ENCODE measurements around the gene TRABD2A. TPM values are rescaled to one million over a fixed set of nuclear protein-coding genes. Genes with fewer than 3 reads are reported as not detected.

TRABD2A gene
- total and polyA plus RNA-seq, 2 experiments from 2014 or later: not detected

- no peak for DNase-seq (ENCODE audit: low read depth in 1 of 2, low spot score in 1 of 2)
- Histone ChIP-seq H3K4me1 (ENCODE audit: low read depth) (no peaks in the 10 kb centered on the region), H3K36me3 (no peaks in the 10 kb centered on the region), H3K27me3 (no peaks in the 10 kb centered on the region), H3K27ac (no peak overlapping the region), H3K4me3 (no peak overlapping the region), H3K9me3 (ENCODE audit: low read depth) (no peaks in the 10 kb centered on the region)
- TF ChIP-seq CTCF (IDR thresholded peaks at IDR 0.05; ENCODE audit: low read depth, low read length): no peak
Measured at GRCh38 chr2:84838434-84839145, 42.3 kb downstream of the TRABD2A start.

- no peak for DNase-seq (ENCODE audit: low read depth in 1 of 2, low spot score in 1 of 2)
- no peak overlapping the region for H3K27ac ChIP-seq
- no peaks in the 10 kb centered on the region for H3K36me3 ChIP-seq
- no peak for TF ChIP-seq CTCF (IDR thresholded peaks at IDR 0.05; ENCODE audit: low read depth, low read length)
- H3K4me1 ChIP-seq (ENCODE audit: low read depth): no peaks in the 10 kb centered on the region
- no peaks in the 10 kb centered on the region for H3K9me3 ChIP-seq (ENCODE audit: low read depth)
- H3K27me3 ChIP-seq: no peaks in the 10 kb centered on the region
- no peak overlapping the region for H3K4me3 ChIP-seq
Measured at GRCh38 chr2:84836215-84836614, 44.7 kb downstream of the TRABD2A start.

GRCh38 chr2:84833481-84834150, 47.3 kb downstream of the TRABD2A start:
- no peak for DNase-seq (ENCODE audit: low read depth in 1 of 2, low spot score in 1 of 2)
- Histone ChIP-seq H3K4me3 (no peak overlapping the region), H3K36me3 (no peaks in the 10 kb centered on the region), H3K27ac (no peak overlapping the region), H3K9me3 (ENCODE audit: low read depth) (no peaks in the 10 kb centered on the region), H3K4me1 (ENCODE audit: low read depth) (no peaks in the 10 kb centered on the region), H3K27me3 (no peaks in the 10 kb centered on the region)
- TF ChIP-seq CTCF (IDR thresholded peaks at IDR 0.05; ENCODE audit: low read depth, low read length): no peak

DNA sequence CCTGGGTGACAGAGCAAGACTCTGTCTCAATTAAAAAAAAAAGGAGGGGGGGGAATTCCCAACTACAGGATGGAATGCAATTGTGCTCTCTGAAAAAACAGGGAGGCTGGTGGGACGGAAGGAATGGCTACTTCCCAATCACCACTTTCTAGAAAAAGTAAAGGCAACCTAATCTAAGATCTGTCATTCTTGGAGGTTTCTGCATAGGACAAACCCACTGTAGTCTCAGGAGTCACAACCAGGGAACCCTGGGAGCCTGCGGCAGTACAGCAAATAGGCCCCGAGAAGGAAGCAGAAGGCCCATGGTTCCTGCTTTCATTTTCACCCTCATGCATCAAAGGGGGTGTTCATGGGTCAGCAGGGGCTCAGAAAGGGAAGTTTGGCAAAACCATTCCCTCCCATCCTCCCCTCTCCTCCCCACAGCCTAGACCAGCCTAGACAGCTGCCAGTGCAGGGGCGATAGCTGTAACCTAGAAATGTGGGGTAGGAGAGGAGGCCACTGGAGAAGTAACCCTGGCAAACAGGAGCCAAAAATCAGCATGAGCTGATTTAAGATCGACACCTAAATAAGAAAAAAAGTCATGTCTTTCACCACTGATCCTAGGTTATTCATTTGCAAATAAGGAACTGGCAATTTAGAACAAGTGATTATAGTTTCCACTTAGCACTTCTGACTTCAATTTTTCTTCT, 48.0 kb downstream of the TRABD2A start:
- Histone ChIP-seq H3K9me3 (ENCODE audit: low read depth) (no peaks in the 10 kb centered on the region), H3K4me3 (no peak overlapping the region), H3K27ac (no peak overlapping the region), H3K36me3 (no peaks in the 10 kb centered on the region), H3K4me1 (ENCODE audit: low read depth) (no peaks in the 10 kb centered on the region), H3K27me3 (no peaks in the 10 kb centered on the region)
- TF ChIP-seq CTCF (IDR thresholded peaks at IDR 0.05; ENCODE audit: low read depth, low read length): no peak
- DNase-seq (ENCODE audit: low read depth in 1 of 2, low spot score in 1 of 2): peak in 1 of 2 donors; percentile 6

GRCh38 chr2:84830758-84831500, 50.0 kb downstream of the TRABD2A start:
- no peak for DNase-seq (ENCODE audit: low read depth in 1 of 2, low spot score in 1 of 2)

More at GRCh38 chr2:84830758-84831500, 50.0 kb downstream of the TRABD2A start:
- no peaks in the 10 kb centered on the region for H3K36me3 ChIP-seq
- no peak overlapping the region for H3K4me3 ChIP-seq
- no peak for TF ChIP-seq CTCF (IDR thresholded peaks at IDR 0.05; ENCODE audit: low read depth, low read length)
- no peak overlapping the region for H3K27ac ChIP-seq
- H3K27me3 ChIP-seq: no peaks in the 10 kb centered on the region
- no peaks in the 10 kb centered on the region for H3K4me1 ChIP-seq (ENCODE audit: low read depth)
- H3K9me3 ChIP-seq (ENCODE audit: low read depth): no peaks in the 10 kb centered on the region
